ENCODE results near the gene CPNE6. TPM values are rescaled to one million over a fixed set of nuclear protein-coding genes. Genes with fewer than 3 reads are reported as not detected.
A peak's percentile ranks its signal among the peaks of the same experiment; 100 is the strongest.

The CPNE6 gene
- polyA plus RNA-seq, 1 experiment = not detected

DNA sequence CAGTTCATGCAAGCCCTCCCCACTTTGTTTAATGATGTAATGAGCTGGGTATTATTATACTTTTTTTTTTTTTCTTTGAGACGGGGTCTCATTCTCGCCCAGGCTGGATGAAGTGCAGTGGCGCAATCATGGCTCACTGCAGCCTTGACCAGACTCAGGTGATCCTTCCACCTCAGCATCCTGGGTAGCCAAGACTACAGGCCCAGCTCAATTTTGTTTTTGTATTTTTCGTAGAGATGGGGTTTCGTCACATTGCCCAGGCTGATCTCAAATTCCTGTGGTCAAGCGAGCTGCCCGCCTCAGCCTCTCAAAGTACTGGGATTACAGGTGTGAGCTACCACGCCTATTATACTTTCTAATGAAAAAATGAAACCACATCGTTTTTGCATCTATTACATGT, 38.7 kb downstream of the CPNE6 start:
- ChIA-PET CTCF (interaction anchor here (0.7 to 10.7 kb wide), 11 partner anchors 15 to 332 kb away, joined by 3 to 212 read pairs (median 5); partner anchors contain the start of genes CARMIL3, CIDEB, IRF9 and PCK2), POLR2A (interaction anchor here (0.7 to 2.0 kb wide), 3 partner anchors 16 to 85 kb away, joined by 3 to 6 read pairs (median 3); partner anchors contain the start of genes PCK2 and TM9SF1)
- Histone ChIP-seq H3K27ac (ENCODE audit: low read depth, low read length) (no peak overlapping the region), H3K9me3 (ENCODE audit: control insufficient read depth, insufficient read depth, low read length) (no peaks in the 10 kb centered on the region), H3K4me3 (ENCODE audit: low read depth, low read length) (no peak overlapping the region), H3K27me3 (ENCODE audit: control insufficient read depth, insufficient read depth, low read length) (no peaks in the 10 kb centered on the region)
- TF ChIP-seq, protein P1, sequence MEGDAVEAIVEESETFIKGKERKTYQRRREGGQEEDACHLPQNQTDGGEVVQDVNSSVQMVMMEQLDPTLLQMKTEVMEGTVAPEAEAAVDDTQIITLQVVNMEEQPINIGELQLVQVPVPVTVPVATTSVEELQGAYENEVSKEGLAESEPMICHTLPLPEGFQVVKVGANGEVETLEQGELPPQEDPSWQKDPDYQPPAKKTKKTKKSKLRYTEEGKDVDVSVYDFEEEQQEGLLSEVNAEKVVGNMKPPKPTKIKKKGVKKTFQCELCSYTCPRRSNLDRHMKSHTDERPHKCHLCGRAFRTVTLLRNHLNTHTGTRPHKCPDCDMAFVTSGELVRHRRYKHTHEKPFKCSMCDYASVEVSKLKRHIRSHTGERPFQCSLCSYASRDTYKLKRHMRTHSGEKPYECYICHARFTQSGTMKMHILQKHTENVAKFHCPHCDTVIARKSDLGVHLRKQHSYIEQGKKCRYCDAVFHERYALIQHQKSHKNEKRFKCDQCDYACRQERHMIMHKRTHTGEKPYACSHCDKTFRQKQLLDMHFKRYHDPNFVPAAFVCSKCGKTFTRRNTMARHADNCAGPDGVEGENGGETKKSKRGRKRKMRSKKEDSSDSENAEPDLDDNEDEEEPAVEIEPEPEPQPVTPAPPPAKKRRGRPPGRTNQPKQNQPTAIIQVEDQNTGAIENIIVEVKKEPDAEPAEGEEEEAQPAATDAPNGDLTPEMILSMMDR (IDR thresholded peaks at IDR 0.05; ENCODE audit: low read depth, low read length) = no peak
- no peak for DNase-seq (ENCODE audit: low read depth, low spot score)

DNA sequence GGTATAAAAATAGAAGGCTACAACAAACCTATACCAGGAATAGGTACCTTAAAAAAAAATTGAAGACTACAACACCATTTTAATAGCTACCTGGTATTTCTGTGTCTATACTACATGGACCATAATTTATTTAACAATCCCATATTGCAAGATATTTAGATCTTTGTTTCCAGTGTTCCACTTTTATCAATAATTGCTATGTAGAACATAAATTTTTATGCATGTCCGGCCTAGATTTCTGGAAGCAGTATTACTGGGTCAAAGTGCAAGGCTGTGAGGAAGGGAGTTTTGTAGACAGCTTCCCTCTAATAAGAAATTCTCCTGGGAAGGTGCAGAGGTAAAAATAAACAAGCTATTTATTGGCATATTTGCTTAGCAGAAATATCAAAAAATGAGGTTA, 39.2 kb downstream of the CPNE6 start:
- TF ChIP-seq, protein P1 (IDR thresholded peaks at IDR 0.05; ENCODE audit: low read depth, low read length) = no peak
- ChIA-PET POLR2A (no interaction called here), CTCF (interaction anchor here (0.9 to 10.7 kb wide), 10 partner anchors 15 to 197 kb away, joined by 3 to 212 read pairs (median 7); partner anchors contain the start of genes CARMIL3, CIDEB, IRF9 and PCK2)
- Histone ChIP-seq H3K4me3 (ENCODE audit: low read depth, low read length) (no peak overlapping the region), H3K9me3 (ENCODE audit: control insufficient read depth, insufficient read depth, low read length) (no peaks in the 10 kb centered on the region), H3K27me3 (ENCODE audit: control insufficient read depth, insufficient read depth, low read length) (no peaks in the 10 kb centered on the region), H3K27ac (ENCODE audit: low read depth, low read length) (no peak overlapping the region)
- no peak for DNase-seq (ENCODE audit: low read depth, low spot score)

DNA sequence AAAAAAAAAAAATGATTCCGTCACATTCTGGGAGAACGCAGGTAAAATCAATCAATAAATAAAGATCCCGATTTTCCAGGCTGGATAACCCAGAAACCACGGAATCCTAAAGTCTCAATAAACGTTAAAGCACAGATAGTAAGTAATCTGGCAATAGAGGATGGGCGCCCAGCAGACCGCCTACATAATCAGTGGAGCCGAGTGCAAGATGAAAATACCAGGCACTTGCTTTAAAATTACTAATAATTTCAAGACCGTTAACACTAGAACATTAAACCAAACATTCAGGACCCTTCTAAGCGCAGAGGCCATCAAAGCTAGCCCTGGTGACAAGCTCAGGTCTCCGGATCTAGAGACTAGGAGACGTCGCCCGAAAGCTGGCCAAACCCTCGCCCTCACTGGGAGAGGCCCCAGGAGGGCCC, 42.0 kb downstream of the CPNE6 start:
- POLR2A ChIA-PET = interaction anchor here (1.5 to 2.5 kb wide), 5 partner anchors 19 to 129 kb away, joined by 6 to 36 read pairs (median 10); partner anchors contain the start of genes CHMP4A, EMC9, PCK2 and TINF2

DNA sequence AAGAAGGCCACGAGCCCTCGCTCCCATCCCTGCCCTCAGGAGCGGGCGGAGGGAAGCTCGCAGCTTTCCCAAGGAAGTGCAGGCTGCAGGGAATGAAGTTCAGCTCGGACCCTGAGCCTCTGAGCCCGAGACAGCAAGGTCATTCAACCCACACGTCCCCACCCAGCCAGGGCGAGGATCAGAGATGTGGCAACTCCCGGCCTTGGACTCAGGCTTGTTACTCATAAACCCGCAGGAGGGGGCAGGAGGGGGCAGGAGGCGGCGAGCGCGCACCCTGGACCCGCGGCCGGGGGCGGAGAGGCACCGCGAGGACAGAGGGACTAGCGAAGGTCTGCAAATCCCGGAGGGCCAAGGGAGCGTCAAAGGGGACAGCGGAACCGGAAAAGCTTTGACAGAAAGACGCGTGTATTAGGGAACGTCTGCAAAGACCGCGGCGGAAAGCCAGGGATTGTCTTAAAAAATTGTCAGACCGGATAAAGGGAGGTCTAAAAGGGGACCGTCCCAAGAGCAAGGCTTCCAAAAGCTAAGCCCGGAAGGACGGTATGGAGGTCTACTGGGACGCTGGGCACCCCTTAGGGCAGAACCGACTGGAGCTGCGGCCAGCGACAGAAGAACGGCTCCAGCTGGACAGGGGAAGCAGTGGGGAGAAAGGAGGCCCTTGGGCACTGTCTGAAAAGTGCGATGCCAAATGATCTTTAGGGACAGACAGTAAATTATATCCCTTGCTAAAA, 42.6 kb downstream of the CPNE6 start:
- DNase-seq (ENCODE audit: low read depth, low spot score) = peak; percentile 59
- no peaks in the 10 kb centered on the region for H3K27me3 ChIP-seq (ENCODE audit: control insufficient read depth, insufficient read depth, low read length)
- H3K4me3 ChIP-seq (ENCODE audit: low read depth, low read length) = peak overlapping the region; percentile 79
- ChIA-PET POLR2A (interaction anchor here (0.6 to 2.5 kb wide), 14 partner anchors 17 to 1019 kb away, joined by 3 to 36 read pairs (median 6); partner anchors contain the start of genes ACIN1, C14orf119, CHMP4A and DHRS1), CTCF (interaction anchor here (0.6 to 2.6 kb wide), 9 partner anchors 8 to 1277 kb away, joined by 3 to 21 read pairs (median 6); partner anchors contain the start of genes IRF9, NYNRIN and PCK2)
- H3K27ac ChIP-seq (ENCODE audit: low read depth, low read length) = peak overlapping the region; percentile 97
- H3K9me3 ChIP-seq (ENCODE audit: control insufficient read depth, insufficient read depth, low read length) = no peaks in the 10 kb centered on the region
- TF ChIP-seq, protein P1 (IDR thresholded peaks at IDR 0.05; ENCODE audit: low read depth, low read length) = no peak

More for the DNA sequence above, 42.0 kb downstream of the CPNE6 start:
- H3K4me3 ChIP-seq (ENCODE audit: low read depth, low read length) = peak overlapping the region; percentile 79
- H3K27me3 ChIP-seq (ENCODE audit: control insufficient read depth, insufficient read depth, low read length) = no peaks in the 10 kb centered on the region
- TF ChIP-seq, protein P1 (IDR thresholded peaks at IDR 0.05; ENCODE audit: low read depth, low read length) = no peak
- CTCF ChIA-PET = interaction anchor here (0.6 to 2.6 kb wide), 7 partner anchors 20 to 1276 kb away, joined by 3 to 21 read pairs (median 5); partner anchors contain the start of genes IRF9 and PCK2
- H3K9me3 ChIP-seq (ENCODE audit: control insufficient read depth, insufficient read depth, low read length) = no peaks in the 10 kb centered on the region
- peak overlapping the region; percentile 97 for H3K27ac ChIP-seq (ENCODE audit: low read depth, low read length)
- DNase-seq (ENCODE audit: low read depth, low spot score) = no peak
